H9 (cell line): ENCODE measurements around the gene INO80. TPM values are rescaled to one million over a fixed set of nuclear protein-coding genes. Genes with fewer than 3 reads are reported as not detected.

Experiments
- DNase-seq: peaks from one replicate; pipeline ENCODE4 v3.0.0-alpha.2; 2017
- H2AFZ ChIP-seq: one replicate; pipeline ENCODE4 v1.6.1; 2013; ENCODE audit warnings: mild to moderate bottlenecking, low read length, control low read depth, moderate library complexity
- H2AK5ac ChIP-seq: 2 replicates; pipeline ENCODE4 v1.6.1; 2013; ENCODE audit warnings: low read length, control low read depth, mixed read lengths; ENCODE audit not compliant: insufficient read length
- H2BK120ac ChIP-seq: one replicate; pipeline ENCODE4 v1.6.1; 2013; ENCODE audit warnings: low read depth, mild to moderate bottlenecking, low read length, control low read depth, inconsistent platforms; ENCODE audit not compliant: poor library complexity, severe bottlenecking
- H2BK12ac ChIP-seq: 2 replicates; pipeline ENCODE4 v1.6.1; 2013; ENCODE audit warnings: low read length, control low read depth, mixed read lengths, low read depth; ENCODE audit not compliant: insufficient read length
- H2BK15ac ChIP-seq: 2 replicates; pipeline ENCODE4 v1.6.1; 2013; ENCODE audit warnings: low read depth, low read length, control low read depth
- H2BK20ac ChIP-seq: one replicate; pipeline ENCODE4 v1.6.1; 2013; ENCODE audit warnings: low read depth, mild to moderate bottlenecking, low read length, control low read depth, inconsistent platforms; ENCODE audit not compliant: poor library complexity, severe bottlenecking
- H2BK5ac ChIP-seq: 2 replicates; pipeline ENCODE4 v1.6.1; 2013; ENCODE audit warnings: low read length, control low read depth, mixed read lengths; ENCODE audit not compliant: insufficient read length
- H3K14ac ChIP-seq: 2 replicates; pipeline ENCODE4 v1.6.1; 2013; ENCODE audit warnings: low read length, control low read depth; ENCODE audit not compliant: insufficient read depth
- H3K18ac ChIP-seq: 2 replicates; pipeline ENCODE4 v1.6.1; 2013; ENCODE audit warnings: low read depth, mild to moderate bottlenecking, mixed read lengths, low read length, control low read depth; ENCODE audit not compliant: insufficient read length
- H3K23ac ChIP-seq: 2 replicates; pipeline ENCODE4 v1.6.1; 2013; ENCODE audit warnings: low read length, control low read depth, mixed read lengths, low read depth; ENCODE audit not compliant: insufficient read length
- H3K23me2 ChIP-seq: 2 replicates; pipeline ENCODE4 v1.6.1; 2013; ENCODE audit warnings: low read depth, mild to moderate bottlenecking, mixed read lengths, low read length, control low read depth; ENCODE audit not compliant: insufficient read length, poor library complexity, severe bottlenecking
- H3K27ac ChIP-seq: 2 replicates; pipeline ENCODE4 v1.5.1; 2013; ENCODE audit warnings: low read length, control low read depth, mixed read lengths, low read depth; ENCODE audit not compliant: insufficient read length
- H3K27me3 ChIP-seq: 2 replicates; pipeline ENCODE4 v1.6.1; 2013; ENCODE audit warnings: low read length, control low read depth, inconsistent platforms; ENCODE audit not compliant: insufficient read depth
- H3K4ac ChIP-seq: 2 replicates; pipeline ENCODE4 v1.6.1; 2013; ENCODE audit warnings: low read depth, mild to moderate bottlenecking, control low read depth, inconsistent platforms, low read length, moderate library complexity
- H3K4me1 ChIP-seq: 2 replicates; pipeline ENCODE4 v1.6.1; 2013; ENCODE audit warnings: low read length, control low read depth, inconsistent platforms; ENCODE audit not compliant: insufficient read depth
- H3K4me2 ChIP-seq: 2 replicates; pipeline ENCODE4 v1.6.1; 2013; ENCODE audit warnings: low read length, control low read depth, mixed read lengths; ENCODE audit not compliant: insufficient read length, insufficient read depth
- H3K56ac ChIP-seq: 2 replicates; pipeline ENCODE4 v1.6.1; 2013; ENCODE audit warnings: low read depth, mild to moderate bottlenecking, mixed read lengths, low read length, control low read depth; ENCODE audit not compliant: insufficient read length
- H3K79me1 ChIP-seq: 2 replicates; pipeline ENCODE4 v1.6.1; 2013; ENCODE audit warnings: low read depth, mild to moderate bottlenecking, moderate library complexity, low read length, control low read depth, inconsistent platforms; ENCODE audit not compliant: insufficient read depth, poor library complexity, severe bottlenecking
- H3K79me2 ChIP-seq: 2 replicates; pipeline ENCODE4 v1.6.1; 2013; ENCODE audit warnings: low read length, control low read depth, inconsistent platforms; ENCODE audit not compliant: insufficient read depth
- H3K9ac ChIP-seq: 2 replicates; pipeline ENCODE4 v1.6.1; 2013; ENCODE audit warnings: low read length, control low read depth, mixed read lengths; ENCODE audit not compliant: insufficient read length; ENCODE audit errors: extremely low read depth
- H3K9me3 ChIP-seq: one replicate; pipeline ENCODE4 v1.6.1; 2013; ENCODE audit warnings: low read depth, low read length, inconsistent platforms; ENCODE audit not compliant: control insufficient read depth
- H3T11ph ChIP-seq: one replicate; pipeline ENCODE4 v1.6.1; 2013; ENCODE audit warnings: mild to moderate bottlenecking, low read length, control low read depth, inconsistent platforms
- H4K20me1 ChIP-seq: one replicate; pipeline ENCODE4 v1.6.1; 2013; ENCODE audit not compliant: control insufficient read depth, insufficient read length, insufficient read depth
- H4K5ac ChIP-seq: 2 replicates; pipeline ENCODE4 v1.6.1; 2013; ENCODE audit warnings: low read depth, mild to moderate bottlenecking, mixed read lengths, low read length, control low read depth; ENCODE audit not compliant: insufficient read length
- H4K8ac ChIP-seq: replicated peaks from 2 replicates; pipeline ENCODE4 v1.6.1; 2013; ENCODE audit warnings: low read length, control low read depth, mixed read lengths, low read depth; ENCODE audit not compliant: insufficient read length
- H4K91ac ChIP-seq: 2 replicates; pipeline ENCODE4 v1.6.1; 2013; ENCODE audit warnings: low read depth, mild to moderate bottlenecking, moderate library complexity, mixed read lengths, low read length, control low read depth; ENCODE audit not compliant: insufficient read length
- H3K27ac Mint-ChIP-seq, 3 experiments: 2 replicates in 2 of 3; 3 replicates in 1 of 3; pipeline ENCODE4 v1.8.0; 2020 to 2021; ENCODE audit warnings: mixed read lengths in 3 of 3, mild to moderate bottlenecking in 1 of 3, moderate library complexity in 1 of 3
- H3K27me3 Mint-ChIP-seq: 2 replicates; pipeline ENCODE4 v1.8.0; 2021; ENCODE audit warnings: low read depth, mild to moderate bottlenecking, moderate library complexity, mixed read lengths
- H3K36me3 Mint-ChIP-seq, 3 experiments: 2 replicates in 2 of 3; 3 replicates in 1 of 3; pipeline ENCODE4 v1.8.0; 2020 to 2021; ENCODE audit warnings: low read depth in 3 of 3, mixed read lengths in 3 of 3; ENCODE audit not compliant: insufficient read depth in 1 of 3
- H3K4me1 Mint-ChIP-seq, 2 experiments: 2 replicates each; pipeline ENCODE4 v1.8.0; 2020; ENCODE audit warnings: mixed read lengths in 2 of 2
- H3K4me3 Mint-ChIP-seq, 2 experiments: 2 replicates in 1 of 2; 3 replicates in 1 of 2; pipeline ENCODE4 v1.8.0; 2020 to 2021; ENCODE audit warnings: mild to moderate bottlenecking in 2 of 2, mixed read lengths in 2 of 2, moderate library complexity in 1 of 2
- H3K9me3 Mint-ChIP-seq, 2 experiments: 2 replicates in 1 of 2; 3 replicates in 1 of 2; pipeline ENCODE4 v1.8.0; 2020; ENCODE audit warnings: mild to moderate bottlenecking in 2 of 2, mixed read lengths in 2 of 2, moderate library complexity in 1 of 2
- CTCF ChIP-seq: fragments of 200-600 bp; sonication (generic); conservative IDR thresholded peaks from 3 replicates; pipeline ENCODE4 v1.8.0; 2021; ENCODE audit warnings: antibody characterized with exemption, mild to moderate bottlenecking
- WGBS: extraction: QIAGEN DNeasy Blood & Tissue Kit; methylation state at CpG from one replicate; pipeline ENCODE4 v1.1.7; 2013; ENCODE audit warnings: missing lambda C conversion rate, low lambda C conversion rate, mixed read lengths; ENCODE audit not compliant: insufficient read length; ENCODE audit errors: extremely low coverage; 5-methylcytosine and 5-hydroxymethylcytosine counted together
- total RNA-seq: library from RNA; stranded (reverse); gene quantifications from 2 replicates; pipeline ENCODE4 v1.2.1, GENCODE V29; 2021

Gene INO80
- total RNA-seq, 1 experiment from 2014 or later, result 29.2 TPM

- Histone ChIP-seq H4K91ac (no peak overlapping the region), H2BK20ac (no peak overlapping the region), H3K18ac (no peak overlapping the region), H3K4me2 (no peak overlapping the region), H2BK12ac (no peak overlapping the region), H3K27ac (no peak overlapping the region), H4K8ac (no peak overlapping the region), H2BK15ac (no peak overlapping the region), H4K20me1 (no peaks in the 10 kb centered on the region), H3K56ac (no peak overlapping the region), H3K9me3 (no peaks in the 10 kb centered on the region), H2BK120ac (no peak overlapping the region), H3K23me2 (no peaks in the 10 kb centered on the region), H4K5ac (no peak overlapping the region), H3K79me2 (no peaks in the 10 kb centered on the region), H3K79me1 (no peaks in the 10 kb centered on the region), H3T11ph (no peak overlapping the region), H2AFZ (no peak overlapping the region), H3K14ac (no peak overlapping the region), H3K4me1 (peaks cover under 1% of the 10 kb centered on the region; the same call in 1 of the 2 replicates), H3K4ac (no peak overlapping the region), H3K9ac (no peak overlapping the region), H2AK5ac (no peak overlapping the region), H3K27me3 (no peaks in the 10 kb centered on the region), H3K23ac (no peak overlapping the region), H2BK5ac (no peak overlapping the region)
- Mint-ChIP-seq H3K27me3 (peaks cover 2% of the 10 kb centered on the region), H3K4me3 (no peak overlapping the region), H3K9me3 (peaks cover 2 to 3% of the 10 kb centered on the region in 2 experiments; a peak in 3 of 5 replicates), H3K27ac (no peak overlapping the region), H3K4me1 (peaks cover 35 to 39% of the 10 kb centered on the region in 2 experiments), H3K36me3 (peaks cover 1 to 10% (median 4%) of the 10 kb centered on the region in 3 experiments; a peak in 5 of 7 replicates)
- whole genome bisulfite sequencing, result no CpG with 5 or more reads among the region's 8 CpGs
- TF ChIP-seq CTCF, result no peak
- DNase-seq, result no peak
These were observed 152.1 kb downstream of the INO80 start for GRCh38 chr15:40964006-40964405.
